SU-DHL-6 (cell line): ENCODE data around the gene LENG9.
"Not testable (repeated sequence)": the region's sequence is repeated elsewhere in the genome, so short reads cannot be mapped to it uniquely, and the experiment has no call there.

Source experiments
- H2AFZ ChIP-seq: fragments of 200-600 bp; sonication (generic); 2 replicates; pipeline ENCODE4 v1.6.1; 2014; ENCODE audit warnings: low read depth, mild to moderate bottlenecking, moderate library complexity, mixed read lengths, antibody characterized with exemption, low read length; ENCODE audit not compliant: severe bottlenecking
- H3F3A ChIP-seq: fragments of 200-600 bp; shearing (Covaris generic); 2 replicates; pipeline ENCODE4 v1.6.0; 2016; ENCODE audit warnings: antibody characterized with exemption, mild to moderate bottlenecking; ENCODE audit not compliant: insufficient read depth
- H3K27ac ChIP-seq: fragments of 200-600 bp; sonication (generic); 2 replicates; pipeline ENCODE4 v1.5.1; 2016; ENCODE audit warnings: low read depth, mild to moderate bottlenecking, low read length, moderate library complexity, mixed read lengths
- H3K27me3 ChIP-seq: fragments of 200-600 bp; sonication (generic), shearing (Covaris generic); 2 replicates; pipeline ENCODE4 v1.6.0; 2014; ENCODE audit warnings: mild to moderate bottlenecking, low read length
- H3K36me3 ChIP-seq: fragments of 200-600 bp; sonication (generic); 2 replicates; pipeline ENCODE4 v1.6.1; 2014; ENCODE audit warnings: mild to moderate bottlenecking, low read length, mixed read lengths
- H3K4me2 ChIP-seq: fragments of 300-600, 200-600 bp; shearing (Covaris generic), sonication (generic); 2 replicates; pipeline ENCODE4 v1.6.0; 2014; ENCODE audit warnings: low read length, low read depth, mild to moderate bottlenecking; ENCODE audit not compliant: poor library complexity, severe bottlenecking
- H3K4me3 ChIP-seq: fragments of 200-600 bp; sonication (generic); 2 replicates; pipeline ENCODE4 v1.5.1; 2014; ENCODE audit warnings: antibody characterized with exemption, low read length, mild to moderate bottlenecking, mixed read lengths; ENCODE audit not compliant: insufficient read depth, poor library complexity, severe bottlenecking
- H3K79me2 ChIP-seq: fragments of 200-600 bp; sonication (generic); 2 replicates; pipeline ENCODE4 v1.6.1; 2014; ENCODE audit warnings: mild to moderate bottlenecking, low read length, moderate library complexity; ENCODE audit not compliant: insufficient read depth
- H3K9ac ChIP-seq: fragments of 200-600 bp; sonication (generic); 2 replicates; pipeline ENCODE4 v1.7.0; 2014; ENCODE audit warnings: mild to moderate bottlenecking, low read length
- H3K9me2 ChIP-seq: fragments of 200-600 bp; sonication (generic); replicated peaks from 2 replicates; pipeline ENCODE4 v1.6.1; 2014; ENCODE audit warnings: low read length; ENCODE audit not compliant: insufficient read depth
- H3K9me3 ChIP-seq: fragments of 200-600 bp; sonication (generic); 2 replicates; pipeline ENCODE4 v1.6.1; 2014; ENCODE audit warnings: low read length, mixed read lengths; ENCODE audit not compliant: insufficient read depth
- H4K20me1 ChIP-seq: fragments of 200-600 bp; sonication (generic); 2 replicates; pipeline ENCODE4 v1.6.1; 2014; ENCODE audit warnings: low read depth, mild to moderate bottlenecking, antibody characterized with exemption, low read length, moderate library complexity, mixed read lengths
- CTCF ChIP-seq: fragments of 200-600 bp; sonication (generic); IDR thresholded peaks from one replicate; pipeline ENCODE4 v1.5.1; 2017; ENCODE audit warnings: antibody characterized with exemption, mild to moderate bottlenecking, low read length, moderate library complexity; ENCODE audit not compliant: insufficient read depth, poor library complexity, severe bottlenecking
- EZH2phosphoT487 ChIP-seq: fragments of 200-600 bp; sonication (generic), shearing (Covaris generic); conservative IDR thresholded peaks from 2 replicates; pipeline ENCODE4 v1.6.1; 2018; ENCODE audit warnings: mild to moderate bottlenecking, antibody characterized with exemption, low read length, moderate library complexity, mixed read lengths

Gene LENG9

GRCh38 chr19:54493967-54494585, 30.5 kb upstream of the LENG9 start:
- H3K27ac ChIP-seq = no peak overlapping the region
- no peaks in the 10 kb centered on the region for H3F3A ChIP-seq
- TF ChIP-seq CTCF = no peak
- TF ChIP-seq EZH2phosphoT487 = no peak
- no peak overlapping the region for H3K4me3 ChIP-seq
- no peaks in the 10 kb centered on the region for H4K20me1 ChIP-seq
- H3K9ac ChIP-seq = no peak overlapping the region
- no peaks in the 10 kb centered on the region for H3K9me3 ChIP-seq
- H3K9me2 ChIP-seq = no peaks in the 10 kb centered on the region
- H3K79me2 ChIP-seq = no peaks in the 10 kb centered on the region
- no peaks in the 10 kb centered on the region for H3K27me3 ChIP-seq
- H3K36me3 ChIP-seq = no peaks in the 10 kb centered on the region
- H2AFZ ChIP-seq = no peak overlapping the region
- no peak overlapping the region for H3K4me2 ChIP-seq

GRCh38 chr19:54493056-54493455, 29.5 kb upstream of the LENG9 start:
- H3K27me3 ChIP-seq, H3K4me2 ChIP-seq, H2AFZ ChIP-seq, H3K4me3 ChIP-seq, H3F3A ChIP-seq, H3K27ac ChIP-seq, H4K20me1 ChIP-seq, H3K9me3 ChIP-seq, H3K36me3 ChIP-seq, H3K9ac ChIP-seq, H3K79me2 ChIP-seq, H3K9me2 ChIP-seq: not testable (repeated sequence)

- Histone ChIP-seq H2AFZ (no peak overlapping the region), H3K79me2 (no peaks in the 10 kb centered on the region), H3K4me2 (no peak overlapping the region), H3K4me3 (no peak overlapping the region), H3K9ac (no peak overlapping the region), H3K9me2 (no peaks in the 10 kb centered on the region), H3K27me3 (no peaks in the 10 kb centered on the region), H4K20me1 (no peaks in the 10 kb centered on the region), H3K27ac (no peak overlapping the region), H3K9me3 (no peaks in the 10 kb centered on the region), H3K36me3 (no peaks in the 10 kb centered on the region), H3F3A (no peaks in the 10 kb centered on the region)
- no peak for TF ChIP-seq EZH2phosphoT487
- TF ChIP-seq CTCF = no peak
Observed at GRCh38 chr19:54492568-54492967, 29.0 kb upstream of the LENG9 start.

GRCh38 chr19:54489766-54490165, 26.2 kb upstream of the LENG9 start:
- Histone ChIP-seq H3K9me2 (no peaks in the 10 kb centered on the region), H3K79me2 (no peaks in the 10 kb centered on the region), H3K4me2 (no peak overlapping the region), H3K27me3 (no peaks in the 10 kb centered on the region), H3F3A (no peaks in the 10 kb centered on the region), H3K9ac (no peak overlapping the region), H2AFZ (no peak overlapping the region), H3K4me3 (no peak overlapping the region), H4K20me1 (no peaks in the 10 kb centered on the region), H3K36me3 (no peaks in the 10 kb centered on the region), H3K9me3 (no peaks in the 10 kb centered on the region), H3K27ac (no peak overlapping the region)
- TF ChIP-seq EZH2phosphoT487 (no peak), CTCF (no peak)
